ENCODE results near the gene XXYLT1.
"Not testable (repeated sequence)": the region's sequence is repeated elsewhere in the genome, so short reads cannot be mapped to it uniquely, and the experiment has no call there.

XXYLT1 gene

GRCh38 chr3:195087840-195088601 lies 182.9 kb downstream of the XXYLT1 start:
- not testable (repeated sequence) for DNase-seq

DNA sequence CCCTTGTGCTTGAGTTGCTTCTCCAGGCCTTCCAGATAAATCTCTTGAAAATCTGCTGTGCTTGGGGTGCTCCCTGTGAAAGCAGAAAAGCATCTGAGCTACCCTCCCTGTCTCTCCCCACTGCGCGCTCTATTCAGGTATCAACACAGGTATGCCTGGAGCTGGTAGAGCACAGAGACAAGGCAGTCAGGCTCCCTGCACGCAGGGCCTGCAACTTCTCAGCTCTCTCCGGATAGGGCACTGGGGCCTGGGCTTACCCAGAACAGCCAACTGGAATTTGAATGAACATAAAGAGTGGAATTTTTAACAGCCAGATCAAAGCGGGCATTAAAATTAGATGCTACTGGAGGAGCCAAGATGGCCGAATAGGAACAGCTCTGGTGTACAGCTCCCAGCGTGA lies 183.6 kb downstream of the XXYLT1 start:
- DNase-seq: no peak

GRCh38 chr3:195086885-195087284 lies 184.1 kb downstream of the XXYLT1 start:
- no peak for DNase-seq

DNA sequence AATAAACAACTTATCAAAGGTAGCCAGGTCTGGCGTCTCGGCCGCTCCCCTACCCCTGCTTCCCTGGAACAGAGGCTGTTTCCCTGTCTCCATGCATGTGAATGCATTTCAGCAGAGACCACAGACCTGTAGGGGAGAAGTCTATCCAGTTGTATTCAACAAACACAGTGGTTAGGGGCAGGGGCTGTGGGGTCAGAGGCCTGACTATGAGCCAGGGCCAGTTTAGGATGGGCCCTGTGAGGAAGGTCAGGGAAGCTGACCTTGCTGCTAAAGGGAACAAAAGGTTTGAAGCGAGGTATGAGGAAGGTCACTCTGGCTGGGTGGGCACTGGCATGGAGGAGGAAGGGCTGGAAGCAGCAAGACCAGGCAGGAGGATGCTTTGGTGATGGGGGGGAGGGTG lies 184.6 kb downstream of the XXYLT1 start:
- no peak for DNase-seq

DNA sequence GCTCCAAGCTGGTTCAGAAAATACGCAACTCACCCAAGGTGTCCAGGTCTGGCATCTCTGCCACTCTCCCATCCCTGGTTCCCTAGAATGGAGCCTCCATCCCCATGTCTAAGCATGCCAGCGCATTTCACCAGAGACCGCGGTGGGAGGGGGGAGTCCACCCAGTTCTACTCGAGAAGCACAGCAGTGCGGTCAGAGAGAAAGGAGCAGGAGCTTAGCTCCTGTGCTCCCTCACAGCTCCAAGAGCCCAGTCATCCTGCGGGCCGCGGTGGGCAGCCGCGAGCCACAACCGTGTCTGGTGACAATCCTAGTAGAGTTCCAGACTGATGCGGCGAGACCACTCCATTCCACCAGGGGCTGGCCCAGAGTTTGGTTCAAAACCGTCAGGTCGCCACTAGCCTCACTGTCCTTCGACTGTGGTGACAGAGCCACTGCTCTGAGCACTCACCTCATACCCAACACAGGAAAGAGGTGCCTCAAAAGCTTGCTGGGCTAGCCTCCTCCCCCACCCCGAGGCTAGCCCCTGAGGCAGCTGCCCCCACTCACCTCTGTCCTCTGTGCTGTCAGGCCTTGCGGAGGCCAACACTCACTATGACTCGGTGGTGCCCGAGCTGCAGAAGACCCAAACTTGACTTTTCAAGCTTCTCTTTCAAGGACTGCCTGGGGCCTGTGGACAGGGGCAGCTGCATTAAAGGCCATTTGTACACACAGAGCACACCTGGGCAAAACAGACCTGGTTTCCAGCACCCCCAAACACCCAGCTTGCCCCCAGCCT lies 185.4 kb downstream of the XXYLT1 start:
- DNase-seq: no peak

- no peak for DNase-seq
Measured at GRCh38 chr3:195084746-195085145, 186.2 kb downstream of the XXYLT1 start.

GRCh38 chr3:195083659-195084058 lies 187.3 kb downstream of the XXYLT1 start:
- no peak for DNase-seq

GRCh38 chr3:195082811-195083210 lies 188.1 kb downstream of the XXYLT1 start:
- no peak for DNase-seq

DNA sequence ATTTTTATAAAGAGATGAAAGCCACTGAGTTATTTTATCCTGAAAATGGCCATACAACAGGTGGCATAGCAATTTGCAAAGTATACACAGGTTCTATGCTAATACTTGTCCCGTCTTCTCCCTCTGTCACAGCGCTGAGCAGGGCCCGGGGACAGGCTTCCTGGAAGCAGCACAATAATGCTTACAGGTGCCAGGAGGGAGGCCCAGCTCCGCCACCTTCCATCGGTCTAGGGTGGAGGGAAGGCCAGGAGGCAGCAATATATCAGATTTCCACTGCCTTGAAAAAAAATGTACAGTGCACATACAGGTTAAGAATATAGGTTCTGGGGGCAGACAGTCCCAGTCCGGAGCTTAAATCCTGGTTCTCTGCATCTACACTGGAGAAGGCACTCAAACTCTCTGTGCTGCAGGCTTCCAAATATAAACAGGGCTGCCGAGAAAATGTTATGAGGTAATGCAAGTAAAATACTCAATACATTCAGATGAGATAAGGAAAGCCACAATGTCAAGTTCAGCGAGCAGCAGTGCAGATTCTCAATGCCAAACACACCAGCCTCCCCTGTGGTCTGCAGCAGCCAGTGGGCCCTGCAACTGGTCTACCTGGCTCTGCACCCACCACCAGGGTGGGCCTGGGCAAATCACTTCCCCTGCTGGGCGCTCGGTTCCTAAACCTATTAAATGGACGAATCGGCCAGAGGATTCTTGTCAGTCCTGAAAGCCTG lies 189.6 kb downstream of the XXYLT1 start:
- DNase-seq: peak; percentile 69

GRCh38 chr3:195080571-195081151 lies 190.3 kb downstream of the XXYLT1 start:
- DNase-seq: no peak

DNA sequence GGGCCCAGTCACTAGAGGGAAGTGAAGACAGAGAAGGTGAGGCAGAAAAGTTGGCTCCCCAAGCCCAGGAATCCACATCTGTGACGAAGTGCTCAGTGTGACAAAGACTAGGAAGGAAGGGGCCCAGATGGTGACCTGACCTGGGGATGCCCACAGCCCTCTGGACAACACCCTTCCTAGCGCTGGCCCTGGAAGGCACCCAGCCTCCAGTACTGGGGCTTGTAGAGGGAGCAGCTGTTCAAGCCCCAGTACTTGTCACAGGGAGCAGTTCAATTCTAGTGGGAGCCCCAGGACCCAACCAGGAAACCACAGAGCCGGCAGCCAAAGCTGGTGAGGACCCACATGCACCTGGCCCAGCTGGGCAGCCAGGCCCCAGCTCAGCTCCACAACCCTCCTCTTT lies 190.8 kb downstream of the XXYLT1 start:
- peak; percentile 41 for DNase-seq

DNA sequence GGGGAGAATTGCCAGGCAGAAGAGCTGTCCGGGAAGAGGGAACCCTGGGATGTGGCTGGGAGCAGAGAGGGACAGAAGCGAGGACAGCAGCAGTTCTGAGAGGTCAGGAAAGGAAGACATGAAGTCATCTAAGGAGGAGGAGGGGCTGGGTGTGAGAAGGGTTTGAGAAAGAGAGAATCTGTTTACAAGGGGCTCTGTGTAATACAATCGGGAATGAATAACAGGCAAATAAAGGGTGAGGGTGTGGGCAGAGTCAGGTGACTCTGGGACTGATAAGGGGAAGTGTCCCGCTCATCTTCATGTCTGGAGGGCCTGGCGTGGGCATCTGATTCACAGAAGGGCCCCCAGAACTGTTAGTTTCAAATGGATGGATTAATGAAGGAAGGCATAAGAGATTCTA lies 191.3 kb downstream of the XXYLT1 start:
- DNase-seq: no peak

DNA sequence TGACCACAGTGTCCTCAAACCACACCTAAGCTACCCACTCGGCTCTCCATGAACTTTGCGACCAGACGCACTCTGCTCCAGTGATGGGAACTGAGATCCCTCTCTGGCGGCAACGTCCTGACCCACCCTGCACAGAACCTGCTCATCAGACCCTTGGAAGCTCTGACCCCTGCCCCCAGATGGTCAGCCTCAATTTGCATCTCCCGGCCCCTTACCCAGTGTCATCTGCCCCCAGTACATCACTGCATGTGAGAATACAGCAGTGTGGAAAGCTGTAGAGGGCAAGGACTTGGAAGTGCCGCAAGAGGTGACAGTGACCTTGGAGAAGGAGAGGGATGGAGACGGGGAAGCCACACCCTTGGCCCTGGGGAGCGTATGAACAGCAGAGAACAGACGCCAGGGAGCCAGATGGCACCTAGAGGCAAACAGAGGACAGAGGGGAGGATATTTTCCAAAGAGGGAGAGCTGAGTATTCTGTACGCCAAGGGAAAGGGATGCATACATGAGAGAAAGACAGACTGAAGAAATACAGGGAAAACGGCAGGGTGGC lies 192.0 kb downstream of the XXYLT1 start:
- DNase-seq: no peak

DNA sequence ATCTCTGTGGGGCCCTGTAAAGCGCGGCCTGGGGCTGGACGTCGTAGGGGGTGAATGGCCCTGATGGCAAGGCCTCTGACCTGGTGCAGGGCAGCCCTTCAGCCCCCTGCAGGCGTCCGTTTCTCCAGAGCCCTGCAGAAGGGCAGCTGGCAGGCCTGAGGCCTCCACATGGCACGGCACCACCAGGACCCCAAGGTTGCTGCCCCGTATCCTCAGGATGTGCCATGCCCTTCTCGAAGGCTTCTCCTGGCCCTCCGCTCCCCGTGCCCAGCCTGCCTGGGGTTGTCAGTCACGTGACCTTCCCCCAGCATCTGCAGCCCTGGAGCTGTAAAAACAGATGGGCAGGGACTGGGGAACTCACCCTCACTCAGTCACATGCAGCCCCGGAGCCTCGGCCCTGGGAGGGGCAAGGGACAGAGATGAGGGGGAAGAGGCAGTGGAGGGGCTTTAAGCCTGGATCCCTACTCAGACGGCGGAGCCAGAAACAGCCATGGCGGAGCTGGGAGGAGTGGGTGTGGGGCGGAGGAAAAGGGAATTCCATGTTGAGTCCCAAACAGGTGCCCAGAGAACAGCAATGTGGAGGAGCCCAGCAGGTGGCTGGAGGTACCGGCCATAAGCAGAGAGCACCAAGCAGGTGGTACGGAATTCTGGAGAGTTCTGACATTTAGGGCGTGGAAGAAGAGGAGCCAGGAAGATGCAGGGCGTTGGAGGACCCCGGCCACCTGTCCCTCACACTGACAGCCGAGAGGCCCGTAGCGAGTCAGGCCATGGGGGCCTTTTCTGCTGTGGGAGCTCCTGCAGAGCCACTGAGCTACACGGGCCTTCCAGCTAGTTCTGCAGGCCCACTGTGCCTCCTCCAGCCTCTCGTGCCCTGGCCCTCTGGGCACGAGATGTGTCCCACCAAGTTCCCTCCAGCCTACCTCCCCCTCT lies 193.1 kb downstream of the XXYLT1 start:
- no peak for DNase-seq

DNA sequence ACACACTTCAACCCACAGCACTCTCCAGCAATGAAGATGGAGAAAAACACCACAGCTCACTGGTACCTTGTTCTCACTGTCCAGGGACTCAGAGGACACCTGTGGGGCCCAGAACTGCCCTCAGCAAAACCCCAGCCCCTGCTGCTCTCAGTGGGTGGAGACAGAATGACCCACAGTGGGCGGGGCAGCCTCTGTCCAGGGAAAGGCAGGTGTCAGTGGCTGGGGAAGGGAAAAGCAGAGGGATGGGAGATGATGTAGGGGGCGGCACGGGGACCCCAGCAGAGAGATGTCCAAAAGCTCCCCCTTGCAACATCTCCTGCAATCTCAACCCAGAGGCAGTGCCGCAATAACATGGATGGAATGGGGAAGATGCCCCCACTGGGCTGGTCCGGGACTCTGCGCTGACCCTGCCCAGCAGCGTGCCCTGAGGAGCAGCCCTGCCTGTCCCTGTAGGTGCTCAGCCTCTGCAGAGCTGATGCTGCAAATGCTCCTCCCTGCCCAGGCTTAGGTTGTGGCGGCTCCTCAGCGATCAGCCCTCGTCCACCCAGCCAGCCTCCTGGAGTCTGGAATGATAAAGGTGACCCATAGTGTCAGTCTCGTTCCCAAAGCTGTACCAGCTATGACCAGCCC lies 193.9 kb downstream of the XXYLT1 start:
- DNase-seq: no peak

DNA sequence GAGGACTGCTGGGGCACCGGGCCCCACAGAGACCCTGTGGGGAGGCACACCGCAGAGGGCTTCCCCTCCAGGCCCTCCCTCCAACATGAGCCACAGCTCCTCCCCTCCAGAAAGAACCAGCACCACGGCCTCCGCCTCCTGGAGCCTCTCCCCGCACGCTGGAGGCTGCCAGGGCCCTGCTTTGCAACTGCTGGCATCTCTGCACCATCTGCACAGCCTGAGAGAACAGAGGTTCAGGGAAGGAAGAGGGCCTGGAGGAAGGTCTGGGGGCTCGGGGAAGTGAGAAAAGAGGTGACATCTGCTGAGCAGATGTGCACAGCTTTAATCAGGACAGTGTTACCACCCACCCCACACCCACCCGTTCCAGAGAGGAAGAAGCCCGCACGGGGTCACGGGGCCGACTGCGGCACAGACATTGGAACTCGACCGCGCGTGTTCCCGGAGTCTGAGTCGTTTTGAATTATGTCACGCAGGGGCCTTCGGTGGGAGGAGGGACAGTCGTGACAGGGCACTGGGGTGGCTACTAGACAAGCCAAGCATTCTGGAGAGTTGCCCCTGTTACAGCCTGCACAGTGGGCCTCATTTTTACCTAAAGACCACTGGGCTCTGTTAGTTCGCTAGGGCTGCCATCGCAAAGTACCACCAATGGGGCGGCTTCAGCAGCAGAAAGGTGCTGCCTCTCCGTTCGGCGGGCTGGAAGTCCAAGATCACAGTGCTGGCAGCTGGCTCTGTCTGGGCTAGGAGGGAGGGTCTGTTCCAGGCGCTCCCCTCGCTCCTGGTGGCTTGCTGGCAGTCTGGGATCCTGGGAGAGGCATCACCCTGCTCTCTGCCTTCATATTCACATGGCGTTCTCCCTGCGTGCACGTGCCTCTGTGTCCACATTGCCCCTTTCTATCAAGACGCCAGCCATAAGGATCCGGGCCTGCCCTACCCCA lies 194.8 kb downstream of the XXYLT1 start:
- no peak for DNase-seq

- peak; percentile 54 for DNase-seq
Measured at GRCh38 chr3:195075199-195075940, 195.6 kb downstream of the XXYLT1 start.

DNA sequence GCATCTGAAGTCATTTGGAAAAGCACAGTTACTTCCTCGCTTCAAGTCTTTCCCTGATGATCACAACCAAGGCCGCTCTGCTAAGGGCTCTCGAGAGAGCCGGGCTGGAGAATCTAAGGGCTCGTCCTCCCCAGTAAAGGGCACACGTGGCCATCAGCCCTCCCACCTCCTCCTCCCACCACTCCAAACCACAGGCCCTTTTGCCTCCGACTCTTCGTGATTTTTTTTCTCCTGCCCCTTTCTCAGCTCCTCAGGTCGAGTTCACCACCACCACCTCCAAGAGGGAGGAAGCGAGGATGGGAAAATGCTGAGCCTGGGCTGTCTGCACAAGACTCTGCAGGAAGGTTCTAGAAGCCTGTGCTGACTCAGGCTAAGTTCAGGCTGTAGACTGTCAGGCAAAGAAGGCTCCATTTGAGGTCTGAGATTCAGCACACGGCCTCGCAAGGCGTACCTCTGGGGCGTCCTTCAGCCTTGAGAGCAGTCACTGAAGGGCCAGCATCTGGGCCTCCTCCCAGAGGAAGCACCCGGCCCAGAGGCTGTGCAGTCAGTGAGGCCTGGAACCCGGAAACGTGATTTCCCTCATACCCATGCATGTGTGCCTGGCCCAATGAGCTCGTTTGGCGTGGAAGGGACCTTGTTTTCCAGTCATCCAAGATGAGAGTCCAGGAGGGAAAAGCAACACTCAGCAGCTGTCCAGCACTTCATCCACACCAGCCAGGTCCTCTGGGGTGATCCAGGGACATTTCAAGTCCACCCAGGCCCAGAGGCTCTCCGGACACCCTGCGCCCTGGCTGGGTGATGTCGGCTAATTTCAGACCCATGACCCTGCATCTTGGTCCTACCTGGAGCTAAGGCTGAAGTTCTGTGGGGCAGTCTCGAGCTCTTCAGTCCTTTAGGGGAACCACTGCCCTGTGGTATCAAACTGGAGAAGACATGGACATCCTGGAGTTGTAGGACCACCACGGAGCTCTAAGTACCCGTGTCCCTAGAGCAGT lies 196.8 kb downstream of the XXYLT1 start:
- no peak for DNase-seq
